Immature natural killer cell (primary cell): ENCODE results near the gene KPNA4. TPM values are rescaled to one million over a fixed set of nuclear protein-coding genes. Genes with fewer than 3 reads are reported as not detected.

Source experiments
- DNase-seq, 3 donors: peaks; one replicate each; pipeline ENCODE4 v3.0.0; 2022; ENCODE audit warnings: mixed read lengths in 1 of 3
- H3K27ac Mint-ChIP-seq, 6 donors: one replicate each; pipeline ENCODE4 v1.8.0; 2020; ENCODE audit warnings: mixed read lengths in 6 of 6, mild to moderate bottlenecking in 5 of 6, inconsistent platforms in 4 of 6, moderate library complexity in 3 of 6
- H3K27me3 Mint-ChIP-seq, 3 donors: one replicate each; pipeline ENCODE4 v1.8.0; 2020 to 2021; ENCODE audit warnings: low read depth in 3 of 3, mild to moderate bottlenecking in 3 of 3, mixed read lengths in 3 of 3, moderate library complexity in 3 of 3, inconsistent platforms in 1 of 3
- H3K36me3 Mint-ChIP-seq, 3 donors: one replicate each; pipeline ENCODE4 v1.8.0; 2020; ENCODE audit warnings: mixed read lengths in 3 of 3, inconsistent platforms in 2 of 3, mild to moderate bottlenecking in 2 of 3
- H3K4me1 Mint-ChIP-seq, 2 donors: one replicate each; pipeline ENCODE4 v1.8.0; 2020; ENCODE audit warnings: inconsistent platforms in 2 of 2, mild to moderate bottlenecking in 2 of 2, mixed read lengths in 2 of 2, moderate library complexity in 1 of 2
- H3K4me3 Mint-ChIP-seq, 5 donors: one replicate each; pipeline ENCODE4 v1.8.0; 2020; ENCODE audit warnings: mild to moderate bottlenecking in 5 of 5, mixed read lengths in 5 of 5, inconsistent platforms in 3 of 5, moderate library complexity in 3 of 5
- H3K9me3 Mint-ChIP-seq, 6 donors: one replicate each; pipeline ENCODE4 v1.8.0; 2020; ENCODE audit warnings: mild to moderate bottlenecking in 6 of 6, mixed read lengths in 6 of 6, inconsistent platforms in 4 of 6, moderate library complexity in 3 of 6
- polyA plus RNA-seq, 3 donors: library from polyadenylated mRNA; unstranded; fragments of 300-500 nt; fragmentation: Illumina TruSeq; gene quantifications; one replicate each; pipeline ENCODE4 v1.2.3, GENCODE V29; 2021

Gene KPNA4
- polyA plus RNA-seq, 3 donors from 2014 or later = 10.5 to 12.0 (median 10.9) TPM

- Mint-ChIP-seq H3K27ac (peak overlapping the region; percentile 71 to 96 (median 92)), H3K36me3 (peaks cover 5 to 6% (median 5%) of the 10 kb centered on the region in 3 donors), H3K27me3 (peaks cover 4 to 10% (median 9%) of the 10 kb centered on the region in 3 donors), H3K4me3 (peak overlapping the region; percentile 92 to 98 (median 96)), H3K9me3 (no peaks in the 10 kb centered on the region), H3K4me1 (peaks cover 61 to 70% of the 10 kb centered on the region in 2 donors)
- peak in 1 of 3 donors; percentile 67 for DNase-seq
These were observed 376 bp downstream of the KPNA4 start for GRCh38 chr3:160564949-160565441.

GRCh38 chr3:160564258-160564911, 986 bp downstream of the KPNA4 start:
- no peaks in the 10 kb centered on the region for H3K9me3 Mint-ChIP-seq
- peaks cover 67 to 76% of the 10 kb centered on the region in 2 donors for H3K4me1 Mint-ChIP-seq
- peak overlapping the region; percentile 89 to 96 (median 93) for H3K27ac Mint-ChIP-seq
- peaks cover 5 to 6% (median 5%) of the 10 kb centered on the region in 3 donors for H3K36me3 Mint-ChIP-seq
- peaks cover 4 to 10% (median 9%) of the 10 kb centered on the region in 3 donors for H3K27me3 Mint-ChIP-seq
- DNase-seq = peak in 1 of 3 donors; percentile 13
- H3K4me3 Mint-ChIP-seq = peak overlapping the region; percentile 91 to 96 (median 93)

GRCh38 chr3:160562952-160563351, 2.4 kb downstream of the KPNA4 start:
- Mint-ChIP-seq H3K4me3 (peak overlapping the region; percentile 56 to 96 (median 91)), H3K9me3 (no peaks in the 10 kb centered on the region), H3K27me3 (peaks cover 4 to 9% (median 7%) of the 10 kb centered on the region in 3 donors), H3K4me1 (peaks cover 73 to 88% of the 10 kb centered on the region in 2 donors), H3K36me3 (peaks cover 0 to under 1% (median 0%) of the 10 kb centered on the region in 3 donors), H3K27ac (peak overlapping the region; percentile 33 to 94 (median 58))
- no peak for DNase-seq

- no peak for DNase-seq
- Mint-ChIP-seq H3K4me1 (peaks cover 75 to 89% of the 10 kb centered on the region in 2 donors), H3K4me3 (no peak overlapping the region), H3K27ac (no peak overlapping the region), H3K36me3 (no peaks in the 10 kb centered on the region), H3K27me3 (peaks cover 0 to 3% (median 0%) of the 10 kb centered on the region in 3 donors), H3K9me3 (no peaks in the 10 kb centered on the region)
These were observed 7.8 kb downstream of the KPNA4 start for GRCh38 chr3:160557571-160557970.

GRCh38 chr3:160556141-160556540, 9.2 kb downstream of the KPNA4 start:
- Mint-ChIP-seq H3K36me3 (no peaks in the 10 kb centered on the region), H3K4me3 (no peak overlapping the region), H3K27ac (no peak overlapping the region), H3K27me3 (peaks cover 0 to 2% (median 0%) of the 10 kb centered on the region in 3 donors), H3K4me1 (peaks cover 74 to 89% of the 10 kb centered on the region in 2 donors), H3K9me3 (no peaks in the 10 kb centered on the region)
- no peak for DNase-seq

- no peak overlapping the region for H3K27ac Mint-ChIP-seq
- no peak for DNase-seq
- peaks cover 0 to 1% (median 0%) of the 10 kb centered on the region in 3 donors for H3K27me3 Mint-ChIP-seq
- H3K4me1 Mint-ChIP-seq = peaks cover 72 to 87% of the 10 kb centered on the region in 2 donors
- H3K36me3 Mint-ChIP-seq = peaks cover 0 to 7% (median 0%) of the 10 kb centered on the region in 3 donors
- no peak overlapping the region for H3K4me3 Mint-ChIP-seq
- no peaks in the 10 kb centered on the region for H3K9me3 Mint-ChIP-seq
These were observed 10.4 kb downstream of the KPNA4 start for GRCh38 chr3:160554980-160555379.

GRCh38 chr3:160553827-160554226, 11.5 kb downstream of the KPNA4 start:
- Mint-ChIP-seq H3K27me3 (peaks cover 0 to 1% (median 0%) of the 10 kb centered on the region in 3 donors), H3K4me3 (peak overlapping the region in 1 of 5 donors; percentile 6), H3K9me3 (no peaks in the 10 kb centered on the region), H3K36me3 (peaks cover 0 to 7% (median 0%) of the 10 kb centered on the region in 3 donors), H3K4me1 (peaks cover 66 to 87% of the 10 kb centered on the region in 2 donors), H3K27ac (peak overlapping the region in 1 of 6 donors; percentile 24)
- DNase-seq = no peak

GRCh38 chr3:160546727-160547126, 18.6 kb downstream of the KPNA4 start:
- Mint-ChIP-seq H3K27me3 (no peaks in the 10 kb centered on the region), H3K36me3 (peaks cover 0 to 7% (median 0%) of the 10 kb centered on the region in 3 donors), H3K27ac (peak overlapping the region in 1 of 6 donors; percentile 35), H3K4me1 (peaks cover 76 to 96% of the 10 kb centered on the region in 2 donors), H3K9me3 (no peaks in the 10 kb centered on the region), H3K4me3 (no peak overlapping the region)
- no peak for DNase-seq

- H3K36me3 Mint-ChIP-seq = peaks cover 0 to 1% (median 0%) of the 10 kb centered on the region in 3 donors
- no peaks in the 10 kb centered on the region for H3K9me3 Mint-ChIP-seq
- DNase-seq = no peak
- H3K4me1 Mint-ChIP-seq = peaks cover 69 to 92% of the 10 kb centered on the region in 2 donors
- H3K27ac Mint-ChIP-seq = peak overlapping the region; percentile 5 to 63 (median 32)
- H3K27me3 Mint-ChIP-seq = no peaks in the 10 kb centered on the region
- H3K4me3 Mint-ChIP-seq = peak overlapping the region in 2 of 5 donors; percentile 4 to 35
These were observed 19.9 kb downstream of the KPNA4 start for GRCh38 chr3:160545504-160545871.

- peak overlapping the region in 2 of 5 donors; percentile 4 to 35 for H3K4me3 Mint-ChIP-seq
- DNase-seq = no peak
These were observed 20.4 kb downstream of the KPNA4 start for GRCh38 chr3:160544844-160545503.

GRCh38 chr3:160540551-160540950, 24.8 kb downstream of the KPNA4 start:
- peak overlapping the region in 1 of 6 donors; percentile 41 for H3K27ac Mint-ChIP-seq
- H3K36me3 Mint-ChIP-seq = no peaks in the 10 kb centered on the region
- H3K27me3 Mint-ChIP-seq = no peaks in the 10 kb centered on the region
- no peak overlapping the region for H3K4me3 Mint-ChIP-seq
- H3K4me1 Mint-ChIP-seq = peaks cover 63 to 79% of the 10 kb centered on the region in 2 donors
- DNase-seq = no peak
- no peaks in the 10 kb centered on the region for H3K9me3 Mint-ChIP-seq

More at GRCh38 chr3:160544844-160545503, 20.4 kb downstream of the KPNA4 start:
- H3K4me1 Mint-ChIP-seq = peaks cover 71 to 93% of the 10 kb centered on the region in 2 donors
- no peaks in the 10 kb centered on the region for H3K9me3 Mint-ChIP-seq
- no peaks in the 10 kb centered on the region for H3K27me3 Mint-ChIP-seq
- peak overlapping the region; percentile 5 to 63 (median 32) for H3K27ac Mint-ChIP-seq
- no peaks in the 10 kb centered on the region for H3K36me3 Mint-ChIP-seq

- peaks cover 51 to 63% of the 10 kb centered on the region in 2 donors for H3K4me1 Mint-ChIP-seq
These were observed 26.5 kb downstream of the KPNA4 start for GRCh38 chr3:160538895-160539294.

GRCh38 chr3:160537729-160538128, 27.6 kb downstream of the KPNA4 start:
- Mint-ChIP-seq H3K36me3 (peaks cover 0 to 4% (median 4%) of the 10 kb centered on the region in 3 donors), H3K27me3 (no peaks in the 10 kb centered on the region), H3K4me3 (peak overlapping the region in 1 of 5 donors; percentile 10), H3K27ac (peak overlapping the region in 3 of 6 donors; percentile 3 to 64 (median 21)), H3K9me3 (no peaks in the 10 kb centered on the region), H3K4me1 (peaks cover 42 to 54% of the 10 kb centered on the region in 2 donors)
- DNase-seq = no peak

More at GRCh38 chr3:160538895-160539294, 26.5 kb downstream of the KPNA4 start:
- no peak overlapping the region for H3K4me3 Mint-ChIP-seq
- peak overlapping the region in 3 of 6 donors; percentile 1 to 15 (median 2) for H3K27ac Mint-ChIP-seq
- no peak for DNase-seq
- no peaks in the 10 kb centered on the region for H3K9me3 Mint-ChIP-seq
- no peaks in the 10 kb centered on the region for H3K27me3 Mint-ChIP-seq
- H3K36me3 Mint-ChIP-seq = peaks cover 0 to 4% (median 4%) of the 10 kb centered on the region in 3 donors
